ENCODE measurements around the gene MCM6.
"Not testable (repeated sequence)": the region's sequence is repeated elsewhere in the genome, so short reads cannot be mapped to it uniquely, and the experiment has no call there.

Gene MCM6

DNA sequence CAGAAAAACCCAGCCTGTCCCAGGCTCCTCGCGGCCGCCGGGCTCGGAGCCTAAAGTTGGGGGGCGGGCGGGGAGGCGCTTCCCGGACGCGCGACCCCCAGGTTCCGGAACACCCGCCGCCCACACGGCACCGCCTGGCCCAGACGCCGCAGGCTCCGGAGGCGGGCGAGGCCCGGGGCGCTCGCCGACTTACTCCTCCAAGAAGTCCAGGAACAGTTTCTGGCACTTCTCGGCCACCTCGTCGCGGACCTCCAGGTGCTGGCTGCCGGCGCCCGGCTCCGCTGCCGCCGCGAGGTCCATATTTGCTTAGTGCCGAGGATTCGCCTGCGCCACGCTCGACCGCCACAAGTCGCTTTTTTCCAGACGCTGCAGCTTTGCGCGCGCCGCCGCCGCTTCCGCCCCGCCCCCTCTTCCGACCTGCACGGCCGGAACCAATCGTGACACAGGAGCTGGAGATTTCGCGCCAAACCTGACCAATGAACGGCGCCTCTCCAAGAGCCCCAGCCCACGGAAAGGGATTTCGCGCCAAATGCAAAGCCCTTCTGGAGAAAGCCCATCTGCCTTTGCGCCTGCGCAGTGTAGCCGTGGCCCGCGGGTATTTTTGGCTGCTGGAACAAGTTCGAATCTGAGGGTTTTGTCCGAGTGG lies at the start of gene MCM6:
Gene MCM6, minus strand, starts transcription at position 378 of the 646 bp plus-strand sequence. Its CDS starts 78 bp downstream, at position 300.
- peak; percentile 93 to 95 for DNase-seq (ENCODE audit: low read depth in 2 of 2)

DNA sequence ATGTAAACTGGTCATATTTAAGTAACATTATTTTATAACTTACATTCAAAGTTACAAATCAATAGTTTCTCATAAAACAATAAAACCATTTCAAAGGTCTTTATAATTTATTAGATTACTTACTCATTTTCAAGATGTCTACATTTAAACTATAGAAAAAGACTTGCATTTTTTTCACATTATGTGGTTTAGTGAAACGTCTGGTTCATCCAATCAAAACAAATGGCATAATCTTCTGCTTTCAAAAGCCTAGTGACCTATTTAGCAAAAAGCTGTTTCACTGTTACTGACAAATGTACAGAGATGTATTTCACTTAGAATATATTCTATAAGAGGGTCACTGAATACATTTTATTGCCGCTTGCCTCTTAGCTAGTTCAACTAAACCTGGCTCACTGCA lies 49.3 kb upstream of the MCM6 start:
- no peak for DNase-seq (ENCODE audit: low read depth in 2 of 2)

DNA sequence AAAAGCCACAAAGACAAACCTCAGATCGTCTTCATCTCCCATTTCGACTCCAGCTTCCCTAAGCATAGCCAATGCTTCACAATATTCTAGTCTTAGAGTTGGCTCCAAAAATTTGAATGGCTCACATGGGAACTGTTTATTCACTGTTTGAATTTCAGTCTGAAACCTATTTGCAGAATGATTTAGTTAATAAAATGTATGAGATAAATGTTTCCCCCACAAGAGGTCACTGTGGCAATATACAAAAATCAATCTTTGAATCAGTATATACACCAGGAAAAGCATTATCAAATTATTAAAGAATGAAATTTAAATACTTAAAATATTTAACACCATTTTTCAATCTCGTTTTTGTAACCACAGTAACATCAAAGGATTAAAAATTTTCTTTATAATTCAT lies 40.0 kb upstream of the MCM6 start:
- no peak for DNase-seq (ENCODE audit: low read depth in 2 of 2)

DNA sequence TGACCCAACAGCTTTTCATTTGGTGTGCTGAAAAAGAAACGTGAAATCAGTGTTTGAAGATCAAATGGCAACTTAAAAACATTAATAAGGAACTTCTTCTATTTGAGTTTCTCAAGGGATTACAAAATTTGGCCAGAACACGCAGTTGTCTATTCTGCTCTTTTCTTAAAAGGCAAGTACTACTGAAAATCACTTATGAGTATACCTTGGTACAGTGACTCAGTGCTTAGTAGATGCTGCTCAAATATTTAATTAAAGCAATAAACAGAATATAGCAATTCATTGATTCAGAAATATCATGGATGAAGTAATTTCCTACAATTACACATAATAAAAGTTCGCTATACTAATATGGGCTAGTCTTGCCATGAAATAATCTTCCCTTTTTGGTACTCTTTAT lies 38.2 kb upstream of the MCM6 start:
- no peak for DNase-seq (ENCODE audit: low read depth in 2 of 2)

DNA sequence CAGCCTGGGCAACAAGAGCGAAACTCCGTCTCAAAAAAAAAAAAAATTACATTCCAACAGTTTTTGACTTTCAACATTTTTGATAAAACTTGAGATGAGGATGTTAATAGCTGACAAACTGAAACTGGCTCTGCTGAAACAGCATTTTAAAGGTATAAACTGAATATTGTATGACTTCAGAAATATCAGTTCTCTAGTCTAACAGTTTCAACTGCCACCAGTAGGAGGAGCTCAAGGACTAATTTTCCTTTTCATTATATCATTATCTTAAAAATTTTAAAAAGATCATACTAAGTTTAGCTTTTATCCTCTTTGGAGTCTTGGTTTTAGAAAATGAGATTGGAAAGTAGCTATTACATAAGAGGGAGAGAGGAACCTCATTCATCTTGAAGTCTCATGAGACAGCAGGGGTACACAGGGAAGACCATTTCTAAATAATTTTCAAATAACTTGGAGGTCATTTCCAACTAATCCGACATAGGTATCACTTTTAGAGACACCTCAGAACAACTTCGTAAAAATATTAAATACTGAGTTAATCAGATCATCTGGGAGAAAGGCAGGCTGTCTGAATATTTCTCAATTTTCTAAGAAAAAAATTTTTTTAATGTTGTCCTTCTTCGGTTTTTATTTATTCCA lies 37.6 kb upstream of the MCM6 start:
- DNase-seq (ENCODE audit: low read depth in 2 of 2): peak; percentile 13 to 21

DNA sequence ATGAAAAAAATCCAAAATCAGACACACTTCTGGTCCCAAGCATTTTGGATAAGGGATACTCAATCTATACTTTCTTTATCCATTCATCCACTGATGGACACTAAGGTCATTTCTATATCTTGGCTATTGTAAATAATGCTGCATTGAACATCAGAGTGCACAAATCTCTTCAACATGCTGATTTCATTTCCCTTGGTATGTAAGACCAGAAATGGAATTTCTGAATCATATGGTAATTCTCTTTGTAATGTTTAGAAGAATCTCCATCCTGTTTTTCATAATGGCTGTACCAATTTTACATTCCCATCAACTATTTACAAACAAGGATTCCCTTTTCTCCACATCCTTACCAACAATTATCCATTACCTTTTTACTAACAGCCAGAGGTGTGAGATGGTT lies 33.7 kb upstream of the MCM6 start:
- no peak for DNase-seq (ENCODE audit: low read depth in 2 of 2)

DNA sequence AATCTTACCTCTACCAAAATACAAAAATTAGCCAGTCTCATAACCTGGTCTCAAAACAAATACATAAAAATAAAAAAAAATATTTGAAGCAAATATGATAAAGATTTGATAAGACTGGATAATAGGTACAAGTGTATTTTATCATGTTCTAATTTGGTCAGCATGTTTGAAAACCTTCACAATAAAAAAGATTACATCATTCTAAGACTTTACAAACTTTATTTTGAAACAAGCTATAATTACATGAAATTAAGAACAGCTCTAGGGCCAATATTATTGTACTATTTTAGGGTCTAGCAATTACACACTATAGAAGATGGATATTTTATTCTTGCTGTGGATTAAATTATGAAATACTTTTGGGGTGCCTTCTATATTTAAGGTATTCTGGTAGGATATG lies 29.4 kb upstream of the MCM6 start:
- DNase-seq (ENCODE audit: low read depth in 2 of 2): no peak

DNA sequence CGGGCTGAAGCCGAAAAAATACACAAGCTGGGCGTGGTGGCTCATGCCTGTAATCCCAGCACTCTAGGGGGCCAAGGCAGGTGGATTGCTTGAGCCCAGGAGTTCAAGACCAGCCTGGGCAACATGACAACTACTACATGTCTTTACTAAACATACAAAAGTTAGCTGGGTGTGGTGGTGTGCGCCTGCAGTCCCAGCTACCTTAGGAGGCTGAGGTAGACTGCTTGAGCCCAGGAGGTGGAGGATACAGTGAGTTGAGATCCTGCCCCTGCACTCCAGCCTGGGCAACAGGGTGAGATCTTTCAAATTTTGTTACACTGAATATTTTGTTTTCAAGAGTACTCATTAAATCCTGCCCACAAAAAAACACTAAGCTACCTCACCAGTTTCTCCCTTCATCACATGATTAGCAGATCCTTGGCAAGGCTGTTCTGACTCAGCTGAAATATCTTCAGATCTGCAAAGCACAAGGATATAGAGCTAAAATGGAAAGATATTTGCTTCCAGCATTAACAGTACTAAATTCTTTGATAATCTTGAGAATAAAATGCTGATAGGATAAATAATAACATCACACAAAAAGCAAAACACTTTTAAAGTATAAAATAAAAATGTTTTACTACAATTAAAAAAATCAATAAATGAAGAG lies 28.2 kb upstream of the MCM6 start:
- no peak for DNase-seq (ENCODE audit: low read depth in 2 of 2)

DNA sequence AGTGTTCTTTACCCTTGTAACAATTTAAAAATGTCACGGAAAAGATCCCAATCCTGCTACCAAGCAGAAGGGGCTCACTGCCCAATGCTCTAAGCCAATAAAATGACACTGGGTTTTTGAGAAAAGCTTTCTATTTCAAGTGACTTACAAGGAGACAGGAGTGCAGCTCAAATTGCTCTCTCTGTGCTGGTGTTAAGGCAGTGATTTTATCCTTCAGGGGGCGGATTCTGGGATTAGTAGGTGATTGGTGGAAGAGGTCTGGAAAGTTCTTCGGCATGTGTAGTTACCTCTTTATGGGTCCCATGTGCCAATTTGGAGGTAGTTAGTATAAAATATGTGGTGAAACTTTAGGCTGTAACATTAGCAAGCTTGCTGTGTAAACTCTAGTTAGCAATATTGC lies 27.4 kb upstream of the MCM6 start:
- DNase-seq (ENCODE audit: low read depth in 2 of 2): no peak

DNA sequence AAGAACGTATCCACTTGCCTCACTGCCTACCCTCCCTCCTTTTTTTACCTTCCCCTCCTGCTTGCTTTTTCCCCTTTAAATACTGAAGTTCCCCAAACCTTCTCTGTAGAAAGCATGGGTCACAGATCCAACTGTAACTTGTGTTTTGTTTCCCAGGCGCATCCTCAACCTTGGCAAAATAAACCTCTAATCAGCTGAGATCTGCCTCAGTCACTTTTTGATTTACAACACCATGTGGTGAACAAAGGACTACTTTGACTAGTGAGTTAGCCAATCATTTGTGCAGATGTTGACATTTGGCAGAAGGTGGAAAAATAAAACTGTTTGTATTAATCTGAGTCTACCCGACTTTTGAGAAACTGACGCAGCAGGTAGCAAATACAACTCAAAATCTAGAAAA lies 23.3 kb upstream of the MCM6 start:
- no peak for DNase-seq (ENCODE audit: low read depth in 2 of 2)

DNA sequence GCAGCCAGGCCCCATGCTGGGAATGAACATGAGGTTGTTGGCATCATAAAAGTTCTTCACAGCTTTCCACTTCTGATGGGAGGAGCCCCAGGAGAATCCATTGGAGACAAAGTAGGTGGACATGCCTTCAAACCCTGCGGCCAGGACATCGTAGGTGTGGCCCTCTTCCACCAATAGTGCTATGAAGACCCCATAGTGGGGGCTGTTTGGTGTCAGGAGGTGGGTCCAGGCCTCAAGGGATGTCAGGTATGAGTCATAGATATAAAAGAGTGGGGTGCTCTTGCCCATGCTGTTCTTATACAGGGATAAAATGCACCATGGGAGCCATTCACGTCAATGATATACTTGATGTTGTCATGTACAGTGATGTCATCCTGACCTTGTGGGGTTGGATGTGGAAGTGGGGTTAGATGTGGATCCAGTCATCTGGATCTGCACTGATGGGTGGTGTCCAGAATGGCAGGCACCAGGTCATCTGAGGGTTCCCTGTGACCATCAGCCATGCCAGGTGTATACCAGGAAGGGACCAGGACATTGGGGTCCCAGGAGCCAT lies 22.1 kb upstream of the MCM6 start:
- no peak for DNase-seq (ENCODE audit: low read depth in 2 of 2)

DNA sequence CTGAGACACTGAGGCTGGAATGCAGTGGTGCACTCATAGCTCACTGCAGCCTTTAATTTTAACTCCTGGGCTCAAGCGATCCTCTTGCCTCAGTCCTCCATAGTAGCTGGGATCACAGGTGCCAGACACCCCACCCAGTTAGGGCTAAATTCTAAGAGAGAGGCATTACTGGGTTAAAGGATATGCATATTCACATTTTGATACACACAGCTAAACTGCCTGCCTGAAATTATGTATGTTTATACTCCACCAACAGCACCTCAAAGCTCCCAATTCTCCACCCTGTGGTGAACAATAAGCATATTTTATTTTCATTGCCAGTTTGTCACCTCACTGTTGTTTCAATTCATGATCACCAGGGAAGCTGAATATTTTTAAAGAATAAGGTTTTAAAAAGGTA lies 18.7 kb upstream of the MCM6 start:
- no peak for DNase-seq (ENCODE audit: low read depth in 2 of 2)

DNA sequence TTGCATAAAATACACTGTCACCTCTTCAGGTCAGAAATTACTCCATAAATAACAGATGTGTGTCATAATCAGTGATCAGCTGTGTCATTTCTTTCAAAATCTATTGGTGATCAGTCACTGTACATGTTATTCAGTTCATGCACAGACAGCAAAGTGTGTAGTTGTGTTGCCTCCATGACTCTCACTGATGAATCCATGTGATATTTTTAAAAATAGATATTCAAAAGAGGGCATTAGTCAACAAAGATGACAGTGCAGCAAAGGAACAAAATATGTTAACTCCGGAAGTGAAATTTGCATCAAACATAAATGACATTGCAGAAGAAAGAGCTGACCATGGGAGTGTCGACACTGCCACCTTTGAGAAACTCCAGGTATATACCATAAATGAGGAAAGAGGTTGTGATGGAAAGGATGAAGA lies 17.1 kb upstream of the MCM6 start:
- DNase-seq (ENCODE audit: low read depth in 2 of 2): no peak

DNA sequence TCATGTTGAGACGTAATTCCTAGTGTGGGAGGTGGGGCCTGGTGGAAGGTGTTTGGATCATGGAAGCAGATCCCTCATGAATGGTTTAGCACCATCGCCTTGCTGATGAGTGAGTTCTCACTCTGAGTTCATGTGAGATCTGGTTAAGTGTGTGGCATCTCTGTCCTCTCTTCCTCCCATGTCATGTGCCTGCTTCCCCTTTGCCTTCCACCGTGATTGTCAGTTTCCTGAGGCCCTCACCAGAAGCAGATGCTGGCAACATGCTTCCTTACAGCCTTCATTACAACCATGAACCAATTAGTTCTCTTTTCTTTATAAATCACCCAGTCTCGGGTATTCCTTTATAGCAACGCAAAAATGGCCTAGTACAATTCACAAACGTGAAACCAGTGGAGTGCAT lies 14.6 kb upstream of the MCM6 start:
- no peak for DNase-seq (ENCODE audit: low read depth in 2 of 2)

DNA sequence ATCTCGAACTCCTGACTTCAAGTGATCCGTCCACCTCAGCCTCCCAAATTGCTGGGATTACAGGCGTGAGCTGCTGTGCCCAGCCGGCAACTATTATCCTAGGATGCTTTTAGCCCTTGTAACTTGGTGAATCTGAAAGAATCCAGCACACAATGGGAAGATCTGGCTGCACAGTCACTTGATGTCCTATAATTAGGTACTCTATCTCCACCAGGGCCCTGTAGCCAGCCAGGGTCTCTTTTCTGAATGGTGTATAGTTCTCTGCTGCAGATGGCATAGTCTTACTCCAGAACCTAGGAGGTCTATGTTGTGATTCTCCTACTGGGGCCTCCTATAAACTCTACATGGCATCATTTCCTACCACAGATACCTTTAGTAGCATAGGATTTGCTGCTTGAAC lies 13.9 kb upstream of the MCM6 start:
- DNase-seq (ENCODE audit: low read depth in 2 of 2): no peak

DNA sequence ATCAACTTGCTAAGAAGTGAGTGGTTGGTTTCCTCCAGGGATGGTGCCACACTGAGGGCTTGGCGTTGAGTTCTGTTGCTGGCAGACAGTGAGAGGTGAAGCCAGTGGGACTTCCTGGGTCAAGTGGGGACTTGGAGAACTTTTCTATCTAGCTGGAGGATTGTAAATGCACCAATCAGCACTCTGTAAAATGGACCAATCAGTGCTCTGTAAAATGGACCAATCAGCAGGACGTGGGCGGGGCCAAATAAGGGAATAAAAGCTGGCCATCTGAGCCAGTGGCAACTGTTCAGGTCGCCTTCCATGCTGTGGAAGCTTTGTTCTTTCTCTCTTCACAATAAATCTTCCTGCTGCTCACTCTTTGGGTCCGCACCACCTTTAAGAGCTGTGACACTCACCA lies 12.3 kb upstream of the MCM6 start:
- not testable (repeated sequence) for DNase-seq (ENCODE audit: low read depth in 2 of 2)

DNA sequence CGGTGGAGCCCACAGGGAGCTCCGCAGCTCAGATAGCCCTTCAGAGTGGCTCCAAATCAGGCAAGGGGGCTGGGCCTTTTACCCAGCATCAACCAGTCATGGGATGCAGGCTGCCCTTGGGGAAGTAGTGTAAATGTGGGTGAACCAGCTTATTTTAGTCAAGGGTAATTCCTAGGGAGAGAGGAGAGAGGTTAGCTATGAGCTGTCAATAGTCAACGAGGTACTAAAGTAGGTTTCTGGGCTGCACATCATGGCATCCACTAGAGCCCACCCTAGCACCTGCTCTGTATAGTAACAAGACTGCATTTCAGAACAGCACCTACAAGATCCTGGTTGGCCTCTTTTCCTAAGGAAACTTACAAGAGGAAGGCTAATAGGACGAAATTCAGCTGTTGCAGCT lies 9.5 kb upstream of the MCM6 start:
- DNase-seq (ENCODE audit: low read depth in 2 of 2): no peak

DNA sequence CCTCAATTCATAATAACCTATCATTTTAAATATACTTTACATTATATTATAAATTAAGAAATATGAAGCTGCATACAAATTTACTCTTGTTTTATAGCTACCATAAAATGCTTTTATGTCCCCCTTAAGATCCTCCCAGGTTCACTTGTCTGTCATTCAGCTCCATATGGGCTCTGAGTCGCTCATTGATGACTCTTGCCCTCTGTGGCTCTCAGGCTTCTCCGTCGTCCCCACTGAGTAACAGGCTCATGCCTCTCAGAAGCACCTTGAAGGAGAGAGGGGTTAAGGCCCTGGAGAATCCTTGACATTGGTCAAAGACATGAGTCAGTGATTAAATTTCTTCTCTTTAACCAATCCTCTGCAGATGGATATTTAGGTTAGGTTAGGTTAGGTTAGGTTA lies 6.2 kb upstream of the MCM6 start:
- DNase-seq (ENCODE audit: low read depth in 2 of 2): no peak

DNA sequence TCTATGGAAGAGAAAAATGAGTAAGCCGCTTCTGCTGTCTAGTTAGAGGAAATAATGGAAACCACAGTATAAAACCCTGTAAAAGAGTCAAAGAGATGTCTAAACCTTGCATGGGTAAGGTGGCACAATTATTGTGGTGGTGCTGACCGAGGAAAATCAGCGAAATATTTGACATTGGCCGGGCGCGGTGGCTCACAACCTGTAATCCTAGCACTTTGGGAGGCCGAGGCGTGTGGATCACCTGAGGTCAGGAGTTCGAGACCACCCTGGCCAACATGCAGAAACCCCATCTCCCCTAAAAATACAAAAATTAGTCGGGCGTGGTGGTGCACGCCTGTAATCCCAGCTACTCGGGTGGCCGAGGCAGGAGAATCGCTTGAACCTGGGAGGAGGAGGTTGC lies 527 bp upstream of the MCM6 start:
- not testable (repeated sequence) for DNase-seq (ENCODE audit: low read depth in 2 of 2)

DNA sequence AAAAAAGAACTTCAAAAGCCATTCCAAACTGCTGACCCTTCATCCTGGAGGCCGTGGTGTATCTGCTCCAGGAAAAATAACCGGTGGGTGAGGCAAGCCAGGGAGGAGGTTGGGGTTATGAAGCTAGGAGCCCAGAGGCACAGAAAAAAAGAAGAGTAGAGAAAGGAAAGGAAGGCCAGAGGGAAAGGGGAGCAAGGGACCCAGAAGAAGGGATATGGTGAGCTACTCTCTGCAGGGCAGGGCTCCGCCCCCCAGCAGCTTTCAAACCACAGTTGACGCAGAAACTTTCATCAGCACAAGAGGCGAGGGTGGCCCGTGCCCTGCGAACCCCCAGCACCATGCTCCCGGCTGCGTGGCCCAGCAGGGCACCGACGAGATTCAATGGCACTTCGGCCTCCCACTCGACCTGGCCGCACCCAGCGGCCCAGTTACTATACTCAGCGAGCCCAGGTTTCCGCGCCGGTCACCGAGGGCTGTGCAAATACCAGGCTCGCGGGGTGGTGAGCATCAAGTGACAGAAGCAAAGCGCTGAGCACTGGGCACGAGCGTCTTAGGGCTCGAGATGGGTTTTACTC lies 665 bp downstream of the MCM6 start:
- DNase-seq (ENCODE audit: low read depth in 2 of 2): peak; percentile 29 to 36

DNA sequence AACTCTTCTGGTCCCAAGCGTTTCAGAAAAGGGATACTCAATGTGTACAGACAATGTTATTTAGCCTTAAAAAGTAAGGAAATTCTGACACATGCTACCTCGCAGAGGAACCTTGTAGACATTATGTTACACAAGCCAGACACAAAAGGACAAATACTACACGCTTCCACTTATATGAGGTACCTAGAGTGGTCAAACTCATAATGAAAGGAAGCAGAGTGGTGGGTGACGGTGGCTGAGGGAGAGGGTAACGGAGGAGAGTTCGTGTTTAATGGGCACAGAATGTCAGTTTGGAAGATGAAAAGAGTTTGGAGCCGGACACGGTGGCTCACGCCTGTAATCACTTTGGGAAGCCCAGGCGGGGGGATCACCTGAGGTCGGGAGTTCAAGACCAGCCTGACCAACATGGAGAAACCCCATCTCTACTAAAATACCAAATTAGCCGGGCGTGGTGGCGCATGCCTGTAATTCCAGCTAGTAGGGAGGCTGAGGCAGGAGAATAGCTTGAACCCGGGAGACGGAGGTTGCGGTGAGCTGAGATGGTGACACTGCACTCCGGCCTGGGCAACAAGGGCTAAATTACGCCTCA lies 1.4 kb downstream of the MCM6 start:
- DNase-seq (ENCODE audit: low read depth in 2 of 2): no peak

DNA sequence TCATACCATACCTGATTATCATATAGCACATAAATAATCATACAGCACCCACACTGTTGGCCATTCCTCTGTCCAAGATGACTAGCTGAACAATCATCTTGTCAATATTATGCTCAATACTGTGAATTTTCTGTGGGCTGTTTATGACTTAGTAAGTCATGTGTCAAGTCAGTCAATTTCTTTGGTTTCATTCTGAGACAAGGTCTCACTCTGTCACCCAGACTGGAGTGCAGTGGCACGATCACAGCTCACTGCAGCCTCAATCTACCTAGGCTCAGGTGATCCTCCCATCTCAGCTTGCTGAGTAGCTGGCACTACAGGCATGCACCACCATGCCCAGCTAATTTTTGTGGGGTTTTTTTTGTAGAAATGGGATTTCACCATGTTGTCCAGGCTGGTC lies 5.7 kb downstream of the MCM6 start:
- no peak for DNase-seq (ENCODE audit: low read depth in 2 of 2)

Measured in stimulated activated CD4-positive, alpha-beta T cell treated with anti-CD3 and anti-CD28 coated beads, Interleukin-1b, Interleukin-23, amount 100 ng/mL, for 1 hour (primary cell).